ENCODE results near the gene POLL. TPM values are rescaled to one million over a fixed set of nuclear protein-coding genes. Genes with fewer than 3 reads are reported as not detected.

POLL gene
- polyA plus RNA-seq, 1 donor (not counting 4 experiments of a cell fraction or from before 2014, with no cell fraction given) = 11.9 TPM

DNA sequence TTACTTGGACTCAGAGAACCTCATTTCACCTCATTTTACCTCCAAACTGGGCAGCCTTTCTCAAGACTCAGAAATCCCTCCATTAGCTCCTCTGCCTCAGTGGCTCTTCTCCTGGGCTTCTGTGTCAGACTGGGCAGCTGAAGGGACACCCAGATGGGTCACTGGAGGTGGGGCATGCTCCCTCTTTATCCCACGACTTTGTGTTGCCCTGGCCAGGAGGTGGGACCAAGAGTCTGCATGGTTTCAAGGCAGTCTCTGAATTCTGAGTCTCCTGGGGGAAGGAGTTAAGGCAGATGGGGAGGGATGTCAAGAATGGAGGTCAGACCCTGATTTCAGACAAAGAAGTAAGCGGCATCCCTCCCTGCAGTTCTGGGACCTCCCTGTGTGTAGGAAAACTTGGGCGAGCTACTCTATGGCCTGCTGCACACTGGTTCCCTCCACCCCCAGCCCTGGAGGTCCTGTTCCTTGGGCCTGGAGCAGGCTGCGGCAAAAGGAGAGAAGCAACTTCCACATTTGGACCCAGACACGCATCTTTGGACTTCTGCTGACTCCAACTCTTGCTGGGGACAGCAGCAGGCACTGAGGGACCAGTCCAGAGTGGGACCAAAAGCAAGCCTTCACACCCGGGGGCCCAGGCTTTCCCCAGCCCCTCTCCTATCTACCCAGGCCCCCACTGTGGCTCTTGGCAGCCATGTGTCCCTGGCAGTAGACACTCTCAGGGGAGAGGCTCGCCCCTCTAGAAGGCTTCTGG is 10.8 kb downstream of the POLL start:
- H3K4me3 ChIP-seq (ENCODE audit: control insufficient read depth in 2 of 3, extremely low read depth in 1 of 3, insufficient read depth in 2 of 3, low read depth in 1 of 3, low read length in 3 of 3) = no peak overlapping the region
- no peaks in the 10 kb centered on the region for H3K9me1 ChIP-seq (ENCODE audit: control insufficient read depth, extremely low read depth, insufficient read depth, low read length)
- FAIRE-seq (no peak), DNase-seq (ENCODE audit: low read depth, low spot score) (no peak)
- H3K36me3 ChIP-seq (ENCODE audit: control insufficient read depth in 2 of 2, extremely low read depth in 1 of 2, insufficient read depth in 2 of 2, low read length in 2 of 2) = peaks cover 4 to 12% of the 10 kb centered on the region in 2 experiments
- no peak overlapping the region for H3K27ac ChIP-seq (ENCODE audit: control insufficient read depth, insufficient read depth, low read length)
- no peak overlapping the region for H3K9ac ChIP-seq (ENCODE audit: control insufficient read depth, extremely low read depth, insufficient read depth, low read length)
- H2AFZ ChIP-seq (ENCODE audit: control insufficient read depth, low read length) = no peak overlapping the region
- dilution Hi-C loops (cut with MboI; ENCODE audit: extremely low pct_ligation_motif_present, low sequenced_read_pairs) = no loop called here
- H3K27me3 ChIP-seq (ENCODE audit: control insufficient read depth, extremely low read depth, insufficient read depth, low read length) = no peaks in the 10 kb centered on the region
- H3K9me3 ChIP-seq (ENCODE audit: control insufficient read depth, low read depth, low read length) = no peaks in the 10 kb centered on the region
- no peaks in the 10 kb centered on the region for H3K4me1 ChIP-seq (ENCODE audit: control insufficient read depth, extremely low read depth, insufficient read depth, low read length)
- no peaks in the 10 kb centered on the region for H4K20me1 ChIP-seq (ENCODE audit: control insufficient read depth, extremely low read depth, insufficient read depth, low read length)
- TF ChIP-seq, protein P1, sequence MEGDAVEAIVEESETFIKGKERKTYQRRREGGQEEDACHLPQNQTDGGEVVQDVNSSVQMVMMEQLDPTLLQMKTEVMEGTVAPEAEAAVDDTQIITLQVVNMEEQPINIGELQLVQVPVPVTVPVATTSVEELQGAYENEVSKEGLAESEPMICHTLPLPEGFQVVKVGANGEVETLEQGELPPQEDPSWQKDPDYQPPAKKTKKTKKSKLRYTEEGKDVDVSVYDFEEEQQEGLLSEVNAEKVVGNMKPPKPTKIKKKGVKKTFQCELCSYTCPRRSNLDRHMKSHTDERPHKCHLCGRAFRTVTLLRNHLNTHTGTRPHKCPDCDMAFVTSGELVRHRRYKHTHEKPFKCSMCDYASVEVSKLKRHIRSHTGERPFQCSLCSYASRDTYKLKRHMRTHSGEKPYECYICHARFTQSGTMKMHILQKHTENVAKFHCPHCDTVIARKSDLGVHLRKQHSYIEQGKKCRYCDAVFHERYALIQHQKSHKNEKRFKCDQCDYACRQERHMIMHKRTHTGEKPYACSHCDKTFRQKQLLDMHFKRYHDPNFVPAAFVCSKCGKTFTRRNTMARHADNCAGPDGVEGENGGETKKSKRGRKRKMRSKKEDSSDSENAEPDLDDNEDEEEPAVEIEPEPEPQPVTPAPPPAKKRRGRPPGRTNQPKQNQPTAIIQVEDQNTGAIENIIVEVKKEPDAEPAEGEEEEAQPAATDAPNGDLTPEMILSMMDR (optimal IDR thresholded peaks at IDR 0.05 in 1 of 3, IDR thresholded peaks at IDR 0.05 in 1 of 3, conservative IDR thresholded peaks at IDR 0.05 in 1 of 3; ENCODE audit: extremely low read depth in 1 of 3, insufficient read depth in 2 of 3, low read length in 3 of 3) = no peak
- TF ChIP-seq EZH2 (IDR thresholded peaks at IDR 0.05; ENCODE audit: low read length) = no peak
- H3K4me2 ChIP-seq (ENCODE audit: control insufficient read depth, extremely low read depth, insufficient read depth, low read depth, low read length) = no peak overlapping the region
- no peaks in the 10 kb centered on the region for H3K79me2 ChIP-seq (ENCODE audit: control insufficient read depth, insufficient read depth, low read length)

DNA sequence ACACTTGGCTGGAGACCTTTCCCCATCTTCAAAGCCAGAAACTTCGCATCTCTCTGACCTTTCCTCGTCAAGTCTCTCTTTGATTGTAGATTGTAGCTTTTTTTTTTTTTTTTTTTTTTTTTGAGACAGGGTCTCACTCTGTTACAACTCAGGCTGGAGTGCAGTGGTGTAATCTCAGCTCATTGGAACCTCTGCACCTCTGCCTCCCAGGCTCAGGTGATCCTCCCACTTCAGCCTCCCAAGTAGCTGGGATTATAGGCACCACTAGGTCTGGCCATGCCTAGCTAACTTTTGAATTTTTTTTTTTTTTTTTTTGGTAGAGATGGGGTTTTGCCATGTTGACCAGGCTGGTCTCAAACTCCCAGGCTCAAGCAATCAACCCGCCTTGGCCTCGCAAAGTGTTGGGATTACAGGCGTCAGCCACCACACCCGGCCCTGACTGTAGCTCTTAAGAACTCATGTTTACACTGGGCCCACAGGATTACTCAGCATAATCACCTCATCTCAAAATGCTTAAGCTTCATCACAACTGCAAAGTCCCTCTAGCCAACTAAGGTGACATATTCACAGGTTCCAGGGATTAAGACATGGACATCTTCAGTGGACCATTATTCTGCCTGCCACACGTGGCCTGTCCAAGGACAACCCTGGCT is 11.7 kb downstream of the POLL start:
- TF ChIP-seq EZH2 (IDR thresholded peaks at IDR 0.05; ENCODE audit: low read length) = no peak
- TF ChIP-seq, protein P1 (optimal IDR thresholded peaks at IDR 0.05 in 1 of 3, IDR thresholded peaks at IDR 0.05 in 1 of 3, conservative IDR thresholded peaks at IDR 0.05 in 1 of 3; ENCODE audit: extremely low read depth in 1 of 3, insufficient read depth in 2 of 3, low read length in 3 of 3) = no peak
- H3K4me1 ChIP-seq (ENCODE audit: control insufficient read depth, extremely low read depth, insufficient read depth, low read length) = no peaks in the 10 kb centered on the region
- no peaks in the 10 kb centered on the region for H4K20me1 ChIP-seq (ENCODE audit: control insufficient read depth, extremely low read depth, insufficient read depth, low read length)
- H3K9me1 ChIP-seq (ENCODE audit: control insufficient read depth, extremely low read depth, insufficient read depth, low read length) = no peaks in the 10 kb centered on the region
- H3K79me2 ChIP-seq (ENCODE audit: control insufficient read depth, insufficient read depth, low read length) = no peaks in the 10 kb centered on the region
- H3K4me3 ChIP-seq (ENCODE audit: control insufficient read depth in 2 of 3, extremely low read depth in 1 of 3, insufficient read depth in 2 of 3, low read depth in 1 of 3, low read length in 3 of 3) = no peak overlapping the region
- no peak overlapping the region for H3K4me2 ChIP-seq (ENCODE audit: control insufficient read depth, extremely low read depth, insufficient read depth, low read depth, low read length)
- H3K27ac ChIP-seq (ENCODE audit: control insufficient read depth, insufficient read depth, low read length) = no peak overlapping the region
- DNase-seq (ENCODE audit: low read depth, low spot score) (no peak), FAIRE-seq (no peak)
- H3K9ac ChIP-seq (ENCODE audit: control insufficient read depth, extremely low read depth, insufficient read depth, low read length) = no peak overlapping the region
- H3K9me3 ChIP-seq (ENCODE audit: control insufficient read depth, low read depth, low read length) = no peaks in the 10 kb centered on the region
- H3K27me3 ChIP-seq (ENCODE audit: control insufficient read depth, extremely low read depth, insufficient read depth, low read length) = peaks cover under 1% of the 10 kb centered on the region
- no peak overlapping the region for H2AFZ ChIP-seq (ENCODE audit: control insufficient read depth, low read length)
- peaks cover 4 to 11% of the 10 kb centered on the region in 2 experiments for H3K36me3 ChIP-seq (ENCODE audit: control insufficient read depth in 2 of 2, extremely low read depth in 1 of 2, insufficient read depth in 2 of 2, low read length in 2 of 2)
- dilution Hi-C loops (cut with MboI; ENCODE audit: extremely low pct_ligation_motif_present, low sequenced_read_pairs) = no loop called here

Measured in keratinocyte (primary cell).